DMS114 treated with DMSO at 0.1 percent for 48 hours (cell line): ENCODE results near the gene VWA5B1.

Experiments used
- DNase-seq: peaks from one replicate; lab custom pipeline; 2025; ENCODE audit not compliant: unreplicated experiment; lab: John Stamatoyannopoulos, UW

The VWA5B1 gene

DNA sequence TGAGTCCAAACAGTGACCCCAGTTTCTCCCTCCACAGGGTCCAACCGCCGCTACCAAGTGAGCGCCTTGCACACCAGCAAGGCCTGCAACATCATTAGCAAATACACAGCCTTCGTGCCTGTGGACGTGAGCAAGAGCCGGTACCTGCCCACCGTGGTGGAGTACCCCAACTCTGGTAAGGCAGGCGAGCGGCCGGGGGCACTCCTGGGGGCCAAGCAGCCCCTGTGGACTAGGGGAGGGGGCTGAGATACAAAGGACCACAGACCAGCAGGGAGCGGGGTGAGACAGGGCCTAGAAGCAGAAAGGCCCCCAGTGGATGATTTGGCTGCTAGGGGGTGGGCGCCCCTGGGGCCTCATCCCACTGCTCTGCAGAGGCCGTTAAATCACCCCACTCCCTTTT is 54.7 kb downstream of the VWA5B1 start:
- no peak for DNase-seq

DNA sequence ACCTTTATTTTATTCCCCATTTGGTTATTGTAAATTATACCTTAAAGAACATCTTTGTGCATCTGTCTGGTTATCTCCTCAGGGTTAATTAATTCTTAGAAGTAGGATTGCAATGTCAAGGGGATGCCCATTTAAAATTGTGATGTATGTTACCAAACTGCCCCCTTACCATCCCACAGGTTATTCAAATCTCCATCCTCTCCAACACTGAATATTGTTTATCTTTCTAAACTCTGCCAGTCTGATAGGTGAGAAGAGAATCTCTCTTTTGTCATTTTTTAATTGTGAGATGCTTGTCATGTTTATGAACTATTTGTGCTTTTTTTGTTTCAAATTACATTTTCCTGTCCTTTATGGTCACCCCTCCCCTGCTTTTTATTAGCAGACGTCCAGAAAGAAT is 55.8 kb downstream of the VWA5B1 start:
- DNase-seq = no peak

DNA sequence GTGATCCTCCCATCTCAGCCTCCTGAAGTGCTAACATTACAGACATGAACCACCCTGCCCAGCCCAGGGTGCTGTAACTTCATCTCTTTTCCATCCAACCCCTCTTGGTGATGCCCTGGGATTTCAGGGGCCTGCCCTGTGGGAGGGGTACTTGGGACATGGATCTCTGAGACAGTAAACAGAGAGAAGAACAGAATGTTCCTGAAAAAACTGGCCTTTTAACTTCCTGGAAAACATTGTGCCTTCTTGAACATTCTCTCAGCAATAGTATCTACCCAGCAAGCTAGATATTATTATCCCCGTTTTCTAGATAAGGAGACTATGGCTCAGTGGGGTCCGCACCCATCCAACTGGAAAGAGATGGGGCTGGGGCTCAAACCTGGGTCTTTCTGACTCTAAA is 57.0 kb downstream of the VWA5B1 start:
- DNase-seq = no peak

DNA sequence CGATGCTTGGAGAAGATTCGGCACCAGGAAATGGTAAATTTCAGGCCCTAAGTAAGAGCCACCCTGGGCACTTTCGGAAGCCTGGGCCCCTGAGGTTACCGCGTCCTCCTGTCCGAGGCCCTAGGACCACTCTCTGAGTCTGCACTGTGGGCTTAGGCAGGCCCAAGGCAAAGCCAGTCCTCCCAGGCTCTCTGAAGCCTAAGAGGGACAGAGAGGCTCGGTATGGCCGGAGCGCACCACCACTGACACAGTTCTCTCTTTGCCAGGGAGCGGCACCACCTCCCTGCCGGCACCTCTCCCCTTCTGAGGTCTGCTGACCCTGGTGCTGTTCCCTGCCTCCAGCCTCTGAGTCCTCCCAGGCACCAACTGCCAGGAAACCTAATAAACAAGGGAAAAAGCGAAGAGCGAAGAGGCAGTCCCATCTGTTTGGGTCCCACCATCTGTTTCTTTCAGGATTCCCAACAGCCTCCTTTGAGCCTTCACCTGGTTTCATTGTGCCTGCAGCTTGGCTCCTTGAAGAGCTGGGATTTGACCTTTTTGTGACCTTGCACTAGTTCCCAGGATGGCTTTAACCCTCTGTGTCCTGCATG is 57.7 kb downstream of the VWA5B1 start:
- no peak for DNase-seq

DNA sequence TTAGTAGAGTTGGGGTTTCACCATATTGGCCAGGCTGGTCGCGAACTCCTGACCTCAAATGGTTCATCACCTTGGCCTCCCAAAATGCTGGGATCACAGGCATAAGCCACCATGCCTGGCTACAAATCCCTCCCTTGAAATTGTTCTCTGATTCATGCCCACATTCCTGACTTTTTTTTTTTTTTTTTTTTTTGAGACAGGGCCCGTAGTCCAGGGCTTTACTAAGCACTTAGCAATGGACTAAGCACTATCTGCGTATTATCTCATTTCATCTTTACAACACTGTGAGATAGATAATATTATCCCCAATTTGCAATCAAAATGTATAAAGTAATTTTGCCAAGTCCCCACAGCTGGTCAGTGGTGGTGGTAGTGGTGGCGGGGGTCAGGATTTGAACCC is 58.9 kb downstream of the VWA5B1 start:
- no peak for DNase-seq

DNA sequence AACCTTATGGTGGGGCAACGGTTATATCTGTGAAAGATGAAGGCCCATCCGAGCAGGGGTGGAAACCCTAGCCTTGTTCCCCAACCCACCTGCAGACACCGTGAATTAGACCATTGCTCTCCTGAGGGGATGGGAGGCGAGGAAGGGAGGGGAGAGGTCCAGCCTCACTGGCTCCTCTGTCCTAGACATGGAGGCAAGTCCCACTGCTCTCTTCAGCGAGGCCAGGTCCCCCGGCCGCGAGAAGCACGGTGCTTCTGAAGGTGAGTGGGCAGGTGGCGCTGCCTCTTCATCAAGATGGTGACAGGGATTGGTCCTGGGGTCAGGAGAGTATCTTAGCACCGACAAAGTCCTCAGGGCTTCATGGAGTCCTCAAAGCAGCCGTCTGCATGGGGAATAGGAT is 59.3 kb downstream of the VWA5B1 start:
- DNase-seq = no peak

DNA sequence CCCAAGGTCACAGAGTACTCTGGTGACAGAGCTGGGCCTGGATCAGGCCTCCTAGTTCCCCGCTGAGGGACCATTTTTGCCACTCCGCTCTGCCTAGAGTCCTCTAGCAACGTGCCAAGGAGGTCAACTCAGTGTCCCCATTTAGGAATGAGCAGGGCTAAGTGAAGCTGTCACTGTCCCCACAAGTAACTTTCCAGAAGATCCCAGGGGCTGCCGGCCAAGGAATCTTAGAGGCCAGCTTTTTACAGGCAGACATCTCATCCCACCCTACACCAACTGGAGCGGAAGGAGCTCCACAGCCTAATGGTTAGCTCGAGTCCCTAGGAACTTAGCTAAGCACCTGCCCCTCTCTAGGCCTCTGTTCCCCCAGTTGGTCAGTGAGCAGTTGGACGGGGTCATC is 59.7 kb downstream of the VWA5B1 start:
- DNase-seq = no peak

DNA sequence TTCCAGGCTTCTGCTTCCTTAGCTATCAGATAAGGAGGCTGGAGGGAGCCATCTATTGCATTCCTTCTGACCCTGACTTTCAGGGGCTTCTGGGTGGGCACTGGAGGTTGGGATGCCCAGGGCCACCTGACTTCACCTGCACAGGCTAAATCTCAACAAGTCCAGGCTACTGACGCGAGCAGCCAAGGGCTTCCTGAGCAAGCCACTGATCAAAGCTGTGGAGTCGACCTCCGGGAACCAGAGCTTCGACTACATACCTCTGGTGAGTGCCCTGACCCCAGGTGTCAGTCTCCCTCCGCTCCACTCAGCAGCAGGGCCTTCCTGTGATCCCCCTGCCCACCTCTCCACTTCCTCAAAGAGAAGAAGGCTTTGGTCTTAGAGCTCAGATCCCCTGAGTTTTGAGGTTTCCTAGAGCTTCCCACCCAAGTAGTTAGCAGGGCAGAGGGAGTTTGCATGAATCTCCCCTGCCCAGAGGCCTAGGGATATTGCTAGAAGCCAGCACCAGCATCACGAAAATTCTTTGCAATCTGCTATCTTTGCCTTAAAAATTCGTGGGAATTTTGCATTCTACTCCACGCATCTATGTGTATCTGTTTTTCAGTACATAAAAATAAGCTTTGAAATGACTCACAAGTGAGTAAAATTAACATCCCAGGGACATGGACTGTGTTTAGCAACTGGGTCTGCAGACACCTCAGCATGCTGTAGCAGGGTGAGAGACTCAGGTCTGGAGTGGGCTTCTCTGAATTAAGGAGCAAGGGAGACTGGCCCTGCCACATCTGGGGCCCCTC is 61.4 kb downstream of the VWA5B1 start:
- no peak for DNase-seq

DNA sequence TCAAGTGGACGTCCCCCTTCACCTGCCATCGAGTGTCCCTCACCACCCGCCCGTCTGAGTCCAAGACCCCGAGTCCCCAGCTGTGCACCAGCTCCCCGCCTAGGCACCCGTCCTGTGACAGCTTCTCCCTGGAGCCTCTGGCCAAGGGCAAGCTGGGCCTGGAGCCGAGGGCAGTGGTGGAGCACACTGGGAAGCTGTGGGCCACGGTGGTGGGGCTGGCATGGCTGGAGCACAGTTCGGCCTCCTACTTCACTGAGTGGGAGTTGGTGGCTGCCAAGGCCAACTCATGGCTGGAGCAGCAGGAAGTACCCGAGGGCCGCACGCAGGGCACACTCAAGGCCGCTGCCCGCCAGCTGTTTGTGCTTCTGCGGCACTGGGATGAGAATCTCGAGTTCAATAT is 63.2 kb downstream of the VWA5B1 start:
- DNase-seq = no peak

DNA sequence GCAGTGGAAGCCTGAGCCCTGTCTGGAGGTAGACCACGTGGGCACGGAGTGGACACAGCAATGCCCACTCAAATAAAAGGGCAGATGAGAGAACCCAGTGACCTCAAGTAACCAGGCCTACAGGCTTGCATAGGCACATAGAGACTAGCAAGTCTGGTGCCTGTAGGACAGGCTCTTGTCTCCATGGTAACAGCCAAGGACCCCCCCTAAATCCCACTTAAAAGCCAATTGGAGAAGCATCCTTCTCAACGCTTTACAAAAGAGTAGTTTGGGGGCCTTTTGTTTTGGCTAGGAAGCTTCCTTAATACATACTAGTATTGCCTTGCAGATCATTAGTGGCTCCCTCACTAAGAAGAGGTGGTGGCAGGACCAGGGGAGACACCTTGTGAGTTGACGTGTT is 63.9 kb downstream of the VWA5B1 start:
- no peak for DNase-seq

DNA sequence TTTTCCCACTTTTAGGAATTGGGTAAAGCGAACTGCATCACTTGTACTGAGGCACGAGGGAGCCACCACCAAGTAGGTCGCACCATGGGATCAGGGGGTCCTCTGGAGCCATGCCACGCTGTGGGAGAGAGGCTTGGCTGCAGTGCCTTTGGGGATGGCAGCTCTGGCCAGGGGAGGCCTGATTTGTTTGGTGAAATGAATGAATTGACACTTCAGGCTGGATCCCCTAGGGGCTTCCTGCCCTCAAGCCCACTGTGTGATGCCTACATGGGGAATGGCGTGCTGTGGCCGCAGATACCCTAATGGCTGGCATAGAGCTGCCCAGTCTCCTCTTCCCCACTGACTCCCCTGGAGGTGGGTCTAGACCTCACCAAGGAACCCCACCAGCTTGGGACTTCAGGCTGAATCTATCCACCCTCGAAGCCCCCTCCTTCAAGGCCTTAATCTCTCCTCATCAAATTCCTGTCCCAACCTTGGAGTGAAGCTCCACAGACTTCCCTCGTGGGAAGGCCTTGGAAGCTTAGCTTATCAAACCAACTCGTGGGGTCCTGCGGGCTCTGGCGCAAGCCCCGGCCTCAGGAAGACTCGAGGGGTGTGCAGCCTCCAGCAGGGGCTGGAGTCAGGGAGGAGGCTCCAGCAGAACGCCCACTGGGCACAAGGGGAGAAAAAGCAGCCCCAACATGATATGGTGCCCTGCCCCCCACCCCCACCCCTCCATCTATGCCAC is 64.6 kb downstream of the VWA5B1 start:
- no peak for DNase-seq

DNA sequence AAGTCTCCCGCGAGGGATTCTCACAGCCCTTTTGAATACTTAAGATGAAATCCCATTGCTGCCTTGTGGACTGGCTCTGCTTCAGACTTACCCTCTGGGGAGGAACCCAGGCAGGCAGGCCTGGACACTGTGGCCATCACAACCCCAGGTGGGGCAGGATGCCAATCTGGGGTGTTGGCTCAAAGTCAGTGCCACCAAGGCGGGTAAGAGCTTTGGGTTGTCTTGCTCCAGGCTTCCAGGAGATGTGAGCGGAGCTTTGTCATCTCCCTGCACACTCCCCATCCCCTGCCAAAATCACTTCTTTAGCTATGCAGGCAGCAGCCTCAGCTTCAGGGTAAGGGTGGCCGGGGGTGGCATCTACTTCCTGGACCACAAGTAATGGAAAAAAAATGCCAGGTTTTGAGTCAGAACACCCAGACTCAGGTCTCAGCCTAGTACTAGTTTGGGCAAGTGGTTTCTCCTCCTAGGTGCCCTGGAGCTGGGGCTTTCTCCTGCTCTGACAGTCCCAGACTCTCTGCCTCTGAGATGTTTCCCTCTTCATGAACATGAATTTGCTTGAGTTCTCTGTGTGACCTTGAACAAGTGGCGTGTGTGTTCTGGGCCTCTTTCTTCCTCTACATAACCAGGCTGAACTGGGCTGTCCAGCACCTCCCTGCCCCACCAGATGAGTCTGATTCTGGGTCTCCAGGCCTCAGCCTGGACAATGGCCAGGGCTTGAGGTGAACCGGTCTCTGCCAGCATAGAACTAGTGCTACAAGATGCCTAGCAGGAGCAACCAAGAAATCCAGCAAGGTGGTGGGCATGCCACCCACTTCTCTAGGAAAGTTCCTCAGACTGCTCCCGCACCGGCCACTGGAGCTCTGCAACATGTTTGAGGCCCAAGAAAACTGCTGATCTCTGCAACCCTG is 65.4 kb downstream of the VWA5B1 start:
- DNase-seq = no peak

DNA sequence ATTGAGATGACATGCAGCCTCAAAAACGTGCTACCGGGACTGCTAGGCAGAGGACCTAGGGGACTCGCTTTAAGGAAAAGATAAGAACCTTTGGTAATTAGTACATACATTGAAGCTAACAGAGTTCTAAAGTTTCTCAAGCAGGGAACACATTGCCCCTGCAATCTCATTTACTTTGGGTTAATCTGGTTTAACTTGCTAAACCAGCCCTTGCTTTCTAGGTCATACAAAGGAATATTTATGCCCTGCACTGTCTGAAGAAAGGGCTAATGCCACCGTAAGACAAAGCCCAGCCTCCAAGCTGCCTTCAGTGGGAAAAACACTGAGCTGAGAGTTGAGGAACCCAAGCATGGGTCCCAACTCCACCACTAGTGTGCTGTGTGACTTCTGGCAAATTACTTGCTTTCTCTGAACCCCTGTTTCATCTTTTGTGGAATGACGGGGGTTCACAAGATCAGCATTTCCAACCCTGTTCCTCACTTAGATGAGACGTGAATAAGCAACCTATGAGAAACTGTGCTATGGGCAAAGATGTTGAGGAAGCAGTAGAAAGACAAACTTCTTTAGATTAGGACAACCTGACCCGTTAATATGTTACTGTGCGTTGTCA is 66.3 kb downstream of the VWA5B1 start:
- DNase-seq = no peak

DNA sequence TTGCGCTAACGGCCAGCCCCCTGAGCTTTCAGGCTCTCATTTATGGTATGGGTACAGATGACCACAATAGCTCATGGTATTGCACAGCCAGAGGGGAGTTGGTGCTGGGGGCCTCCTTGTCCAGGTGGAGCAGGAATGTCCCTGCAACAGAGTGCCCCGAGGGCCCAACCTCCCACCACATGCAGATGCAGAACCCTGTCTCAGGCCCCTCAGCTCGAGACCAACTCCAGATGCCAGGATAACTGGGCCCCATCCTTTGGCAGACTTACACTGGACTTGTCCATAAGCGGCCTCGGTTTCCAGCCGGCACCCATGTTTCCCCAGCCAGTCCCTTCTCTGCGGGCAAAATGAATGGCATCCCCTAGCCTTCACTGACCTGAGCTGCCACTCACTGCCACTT is 67.1 kb downstream of the VWA5B1 start:
- DNase-seq = no peak

DNA sequence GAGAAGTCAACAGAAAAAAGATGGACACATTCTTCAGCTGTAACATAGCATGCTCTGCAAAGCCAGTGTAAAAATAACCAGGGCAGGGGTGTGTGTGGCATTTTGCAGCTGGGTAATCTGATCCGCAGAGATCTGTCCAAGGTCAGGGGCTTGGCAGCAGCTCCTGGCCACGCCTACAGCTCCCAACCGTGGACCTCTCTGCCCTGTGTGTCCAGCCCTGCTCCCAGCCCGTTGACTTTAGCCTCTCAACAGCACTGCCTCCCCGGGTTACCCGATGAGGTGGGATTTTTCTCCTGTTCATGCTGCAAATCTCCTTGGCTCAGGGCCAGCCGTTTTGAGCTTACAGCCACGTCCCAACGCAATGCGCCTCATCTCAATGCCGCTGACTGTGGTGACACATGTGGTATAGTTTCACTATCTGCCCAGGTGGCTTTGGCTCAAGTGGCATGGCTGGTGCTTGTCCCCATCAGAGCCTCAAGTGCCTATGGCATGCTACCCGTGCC is 68.1 kb downstream of the VWA5B1 start:
- DNase-seq = no peak

DNA sequence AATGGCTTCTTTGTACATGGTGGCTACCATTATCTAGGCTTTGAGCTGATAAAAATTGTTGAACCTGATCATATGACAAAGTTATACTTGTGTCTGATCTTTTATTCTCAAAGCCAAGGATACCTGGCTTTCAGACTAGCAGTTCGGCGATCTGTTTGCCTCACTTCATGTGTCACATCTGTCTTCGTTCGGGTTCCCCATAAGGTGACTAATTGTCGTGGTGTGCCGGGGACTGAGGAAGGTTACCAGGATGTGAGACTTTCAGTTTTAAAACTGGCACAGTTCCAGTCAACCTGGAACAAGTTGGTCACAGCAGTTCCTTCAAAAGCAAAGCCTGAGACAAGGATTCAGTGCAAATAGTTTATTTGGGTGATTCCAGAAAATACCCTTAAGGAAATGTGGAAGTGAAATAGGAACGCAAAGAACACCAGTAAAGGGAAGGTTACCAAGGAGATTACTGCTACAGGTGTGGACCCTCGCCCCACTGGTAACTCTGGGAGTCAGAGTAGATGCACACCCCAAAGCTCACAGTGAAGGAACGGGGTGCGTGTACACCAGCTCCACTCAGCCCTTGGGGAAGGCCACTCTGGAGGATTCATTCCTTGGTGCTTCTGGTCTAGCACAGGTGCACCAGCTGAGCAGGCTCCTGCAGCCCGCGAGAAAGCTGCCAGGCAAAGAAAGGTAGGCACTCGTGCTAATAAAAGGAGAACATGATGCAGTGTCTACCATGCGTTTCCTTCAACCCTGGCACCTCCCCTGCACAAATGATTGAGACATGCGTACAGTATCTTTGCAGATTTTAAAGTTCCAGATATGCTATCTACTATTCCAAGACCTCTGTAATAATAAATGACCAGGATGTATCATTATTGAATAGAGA is 69.0 kb downstream of the VWA5B1 start:
- DNase-seq = no peak

DNA sequence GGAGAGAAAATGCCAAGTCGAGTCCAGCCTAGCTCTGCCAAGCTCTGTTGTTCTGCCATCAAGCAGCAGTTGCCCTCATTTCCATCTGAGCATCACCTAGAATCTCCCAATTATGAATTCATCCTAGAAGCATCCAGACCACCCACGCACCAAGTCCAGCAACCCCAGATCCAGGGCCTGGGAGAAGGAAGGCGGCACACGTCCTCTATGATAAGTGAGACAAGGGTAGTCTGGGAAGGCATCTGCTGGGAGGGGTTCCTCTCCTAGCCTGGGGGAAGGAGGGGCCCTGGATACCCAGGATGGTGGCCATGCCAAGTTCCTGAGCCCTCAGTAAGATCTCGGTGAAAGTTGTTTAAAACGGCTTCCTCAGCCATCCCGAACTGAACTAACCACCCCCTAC is 70.7 kb downstream of the VWA5B1 start:
- DNase-seq = no peak

DNA sequence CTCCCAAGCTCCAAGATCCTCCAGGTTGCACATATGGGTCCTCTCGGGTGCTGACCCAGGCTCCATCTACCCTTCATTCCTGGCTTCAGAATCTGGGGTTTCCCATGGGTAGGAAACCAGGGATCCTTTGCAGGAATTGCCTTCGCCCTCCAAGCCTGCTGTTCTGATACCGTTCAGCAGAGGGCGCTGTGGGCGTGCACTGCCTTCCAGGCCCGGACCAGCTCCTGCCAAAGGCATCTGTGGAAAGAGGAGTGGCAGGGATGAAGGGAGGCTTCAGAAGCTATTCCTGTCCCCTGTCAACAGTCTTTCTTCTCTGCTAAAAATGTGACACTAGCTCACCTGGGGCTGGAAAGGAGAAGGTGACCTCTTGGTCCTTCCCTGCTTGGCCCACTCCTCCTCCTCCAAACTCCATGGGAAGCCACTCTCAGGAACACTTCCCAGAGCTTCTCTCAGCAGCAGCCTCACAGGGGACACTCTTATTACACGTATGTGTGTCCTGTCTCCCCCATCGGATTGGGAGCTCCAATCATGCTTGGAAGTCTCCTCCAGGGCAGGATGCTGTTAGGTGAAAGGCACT is 71.2 kb downstream of the VWA5B1 start:
- DNase-seq = no peak

DNA sequence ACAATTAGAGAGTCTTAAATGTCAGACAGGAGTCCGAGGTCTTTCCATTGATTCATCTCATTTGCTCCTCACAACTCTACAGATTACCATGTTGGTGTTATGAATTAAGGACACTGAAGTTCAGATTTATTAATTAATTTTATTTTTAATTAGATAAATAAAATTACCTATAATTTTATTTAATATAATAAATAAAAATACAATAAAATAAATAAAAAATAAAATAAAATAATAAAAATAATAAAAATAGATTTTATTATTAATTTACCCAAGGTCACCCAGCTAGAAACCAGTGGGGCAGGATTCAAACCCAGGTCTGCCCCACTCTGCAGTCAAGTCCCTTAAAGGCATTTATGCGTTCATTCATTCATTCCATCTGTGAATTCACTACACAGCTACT is 72.2 kb downstream of the VWA5B1 start:
- DNase-seq = no peak
